Measurements from ENCODE around the gene SELENOF.
"Not testable (repeated sequence)": the region's sequence is repeated elsewhere in the genome, so short reads cannot be mapped to it uniquely, and the experiment has no call there.

The SELENOF gene

GRCh38 chr1:86888327-86888726, 25.6 kb downstream of the SELENOF start:
- CTCF ChIA-PET, result no interaction called here
- TF ChIP-seq, protein P1, sequence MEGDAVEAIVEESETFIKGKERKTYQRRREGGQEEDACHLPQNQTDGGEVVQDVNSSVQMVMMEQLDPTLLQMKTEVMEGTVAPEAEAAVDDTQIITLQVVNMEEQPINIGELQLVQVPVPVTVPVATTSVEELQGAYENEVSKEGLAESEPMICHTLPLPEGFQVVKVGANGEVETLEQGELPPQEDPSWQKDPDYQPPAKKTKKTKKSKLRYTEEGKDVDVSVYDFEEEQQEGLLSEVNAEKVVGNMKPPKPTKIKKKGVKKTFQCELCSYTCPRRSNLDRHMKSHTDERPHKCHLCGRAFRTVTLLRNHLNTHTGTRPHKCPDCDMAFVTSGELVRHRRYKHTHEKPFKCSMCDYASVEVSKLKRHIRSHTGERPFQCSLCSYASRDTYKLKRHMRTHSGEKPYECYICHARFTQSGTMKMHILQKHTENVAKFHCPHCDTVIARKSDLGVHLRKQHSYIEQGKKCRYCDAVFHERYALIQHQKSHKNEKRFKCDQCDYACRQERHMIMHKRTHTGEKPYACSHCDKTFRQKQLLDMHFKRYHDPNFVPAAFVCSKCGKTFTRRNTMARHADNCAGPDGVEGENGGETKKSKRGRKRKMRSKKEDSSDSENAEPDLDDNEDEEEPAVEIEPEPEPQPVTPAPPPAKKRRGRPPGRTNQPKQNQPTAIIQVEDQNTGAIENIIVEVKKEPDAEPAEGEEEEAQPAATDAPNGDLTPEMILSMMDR (IDR thresholded peaks at IDR 0.05; ENCODE audit: control extremely low read depth, extremely low read depth, low read depth, missing control alignments), result no peak
- POLR2A ChIA-PET, result no interaction called here

GRCh38 chr1:86887479-86888162, 26.3 kb downstream of the SELENOF start:
- DNase-seq (ENCODE audit: extremely low spot score), result no peak
- ChIA-PET POLR2A (no interaction called here), CTCF (interaction anchor here (1.8 kb wide), 1 partner anchor 10 kb away, joined by 7 read pairs; no protein-coding TSS in a partner anchor)
- TF ChIP-seq, protein P1 (IDR thresholded peaks at IDR 0.05; ENCODE audit: control extremely low read depth, extremely low read depth, low read depth, missing control alignments), result no peak

More at GRCh38 chr1:86888327-86888726, 25.6 kb downstream of the SELENOF start:
- DNase-seq (ENCODE audit: extremely low spot score), result no peak

- no peak for DNase-seq (ENCODE audit: extremely low spot score)
- TF ChIP-seq, protein P1 (IDR thresholded peaks at IDR 0.05; ENCODE audit: control extremely low read depth, extremely low read depth, low read depth, missing control alignments), result no peak
- ChIA-PET POLR2A (no interaction called here), CTCF (no interaction called here)
Observed at GRCh38 chr1:86875722-86876121, 38.2 kb downstream of the SELENOF start.

DNA sequence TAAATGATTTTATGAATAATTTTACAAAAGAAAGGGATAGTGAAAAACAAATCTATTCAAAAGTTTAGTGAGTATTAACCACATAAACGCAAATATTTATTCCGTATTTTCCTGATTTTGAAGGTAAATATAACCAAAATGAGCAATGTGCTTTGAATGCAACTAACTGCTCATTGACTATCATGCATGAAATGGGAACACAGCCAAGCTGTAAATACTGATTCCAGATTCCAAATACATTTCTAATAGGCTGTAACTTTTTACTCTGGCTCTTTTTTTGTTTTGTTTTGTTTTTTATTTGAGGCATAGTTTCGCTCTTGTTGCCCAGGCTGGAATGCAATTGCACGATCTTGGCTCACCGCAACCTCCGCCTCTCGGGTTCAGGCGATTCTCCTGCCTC, 41.8 kb downstream of the SELENOF start:
- ChIA-PET POLR2A (no interaction called here), CTCF (interaction anchor here (0.6 to 1.4 kb wide), 4 partner anchors 9 to 611 kb away, joined by 3 to 5 read pairs (median 3); partner anchors contain the start of gene SH3GLB1)
- no peak for DNase-seq (ENCODE audit: extremely low spot score)
- TF ChIP-seq, protein P1 (IDR thresholded peaks at IDR 0.05; ENCODE audit: control extremely low read depth, extremely low read depth, low read depth, missing control alignments), result no peak

DNA sequence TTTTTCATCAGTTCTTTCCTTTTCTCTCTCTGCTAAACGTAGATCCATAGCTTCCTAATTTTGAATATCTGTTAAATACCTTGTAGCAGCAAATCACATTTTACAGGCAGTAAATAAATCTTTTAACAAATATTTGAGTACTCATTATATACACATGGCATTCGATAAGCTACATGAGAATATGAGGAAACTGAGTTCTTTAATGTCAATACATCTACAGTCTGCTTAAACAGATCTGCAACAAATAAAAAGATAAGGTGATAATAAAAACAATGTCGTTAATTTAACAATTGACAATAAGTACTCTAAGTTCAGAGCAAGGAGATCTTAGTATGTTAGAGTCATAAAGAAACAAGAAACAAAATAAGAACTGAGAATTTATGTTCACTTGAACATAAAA, 42.9 kb downstream of the SELENOF start:
- TF ChIP-seq, protein P1 (IDR thresholded peaks at IDR 0.05; ENCODE audit: control extremely low read depth, extremely low read depth, low read depth, missing control alignments), result no peak
- CTCF ChIA-PET, result no interaction called here
- POLR2A ChIA-PET, result no interaction called here
- DNase-seq (ENCODE audit: extremely low spot score), result no peak

GRCh38 chr1:86868477-86868876, 45.4 kb downstream of the SELENOF start:
- TF ChIP-seq, protein P1 (IDR thresholded peaks at IDR 0.05; ENCODE audit: control extremely low read depth, extremely low read depth, low read depth, missing control alignments), result no peak
- POLR2A ChIA-PET, result no interaction called here

GRCh38 chr1:86867278-86867677, 46.6 kb downstream of the SELENOF start:
- POLR2A ChIA-PET; CTCF ChIA-PET; DNase-seq (ENCODE audit: extremely low spot score): not testable (repeated sequence)

More at GRCh38 chr1:86868477-86868876, 45.4 kb downstream of the SELENOF start:
- DNase-seq (ENCODE audit: extremely low spot score), result no peak
- CTCF ChIA-PET, result interaction anchor here (0.7 kb wide), 1 partner anchor 12 kb away, joined by 3 read pairs; no protein-coding TSS in a partner anchor
